ENCODE results near the gene LRRC70.

LRRC70 gene

DNA sequence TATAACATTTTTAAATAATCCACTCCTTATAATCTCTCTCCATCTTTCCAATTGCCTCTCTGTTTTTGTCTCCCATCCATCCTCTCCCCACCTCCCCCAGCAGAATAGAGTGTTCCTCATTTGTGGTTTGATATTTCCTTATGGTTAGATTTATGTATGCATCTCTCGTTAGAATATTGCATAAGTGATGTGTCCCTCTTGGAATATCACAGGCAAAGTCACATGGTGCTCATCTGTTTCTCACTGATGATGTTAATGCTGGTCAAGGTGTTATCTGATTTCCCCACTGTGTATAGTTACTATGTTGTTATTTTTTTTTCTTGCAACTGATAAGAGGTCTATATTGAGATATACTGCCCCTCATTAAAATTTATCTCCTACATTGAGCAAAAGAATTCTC lies 3.1 kb upstream of the LRRC70 start:
- no peak for DNase-seq

DNA sequence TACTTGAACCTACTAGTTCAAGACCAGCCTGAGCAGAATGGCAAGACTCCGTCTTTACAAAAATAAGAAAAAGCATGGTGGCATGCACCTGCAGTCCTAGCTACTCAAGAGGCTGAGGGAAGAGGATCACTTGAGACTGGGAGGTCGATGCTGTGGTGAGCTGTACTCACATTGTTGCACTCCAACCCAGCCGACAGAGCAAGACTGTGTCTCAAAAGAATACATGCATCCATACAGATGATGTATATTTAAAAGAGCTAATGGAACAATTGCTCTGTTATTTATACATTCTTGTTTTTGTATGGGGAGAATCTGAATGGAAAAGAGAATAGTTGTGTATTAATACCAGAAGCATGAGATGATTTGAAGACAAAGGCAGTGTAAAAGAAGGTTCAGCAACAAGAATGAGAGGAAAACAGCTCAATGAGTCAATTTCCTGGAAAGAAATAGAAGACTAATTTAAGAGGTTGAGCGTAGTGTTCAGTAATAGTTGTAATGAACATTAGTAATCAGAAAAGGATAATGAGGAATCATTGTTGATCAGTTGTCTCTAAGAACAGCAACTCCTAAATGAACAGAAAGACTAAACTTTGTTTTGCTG lies 1.9 kb upstream of the LRRC70 start:
- no peak for DNase-seq

DNA sequence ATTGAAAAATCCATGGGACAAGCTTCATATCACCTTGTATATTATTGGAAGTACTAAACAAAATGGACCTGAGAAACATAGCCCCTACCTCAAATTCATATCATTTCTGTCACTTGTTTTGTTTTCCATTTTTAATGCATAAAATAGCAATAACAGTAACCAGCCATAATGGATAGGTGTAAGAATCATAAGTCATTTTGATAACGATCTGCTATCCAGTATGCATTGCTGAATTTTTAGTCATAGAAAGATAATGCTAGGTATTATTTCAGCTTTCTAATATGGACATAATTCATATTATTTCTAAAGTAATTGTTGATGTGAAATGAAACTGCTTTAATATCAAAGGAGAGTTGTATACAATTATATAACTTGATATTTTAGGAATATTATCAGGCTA lies 1.1 kb upstream of the LRRC70 start:
- DNase-seq, result no peak

DNA sequence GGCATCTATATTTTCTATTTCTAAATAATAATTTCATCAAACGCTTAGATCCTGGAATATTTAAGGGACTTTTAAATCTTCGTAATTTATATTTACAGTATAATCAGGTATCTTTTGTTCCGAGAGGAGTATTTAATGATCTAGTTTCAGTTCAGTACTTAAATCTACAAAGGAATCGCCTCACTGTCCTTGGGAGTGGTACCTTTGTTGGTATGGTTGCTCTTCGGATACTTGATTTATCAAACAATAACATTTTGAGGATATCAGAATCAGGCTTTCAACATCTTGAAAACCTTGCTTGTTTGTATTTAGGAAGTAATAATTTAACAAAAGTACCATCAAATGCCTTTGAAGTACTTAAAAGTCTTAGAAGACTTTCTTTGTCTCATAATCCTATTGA lies 1.1 kb downstream of the LRRC70 start:
- DNase-seq, result no peak

DNA sequence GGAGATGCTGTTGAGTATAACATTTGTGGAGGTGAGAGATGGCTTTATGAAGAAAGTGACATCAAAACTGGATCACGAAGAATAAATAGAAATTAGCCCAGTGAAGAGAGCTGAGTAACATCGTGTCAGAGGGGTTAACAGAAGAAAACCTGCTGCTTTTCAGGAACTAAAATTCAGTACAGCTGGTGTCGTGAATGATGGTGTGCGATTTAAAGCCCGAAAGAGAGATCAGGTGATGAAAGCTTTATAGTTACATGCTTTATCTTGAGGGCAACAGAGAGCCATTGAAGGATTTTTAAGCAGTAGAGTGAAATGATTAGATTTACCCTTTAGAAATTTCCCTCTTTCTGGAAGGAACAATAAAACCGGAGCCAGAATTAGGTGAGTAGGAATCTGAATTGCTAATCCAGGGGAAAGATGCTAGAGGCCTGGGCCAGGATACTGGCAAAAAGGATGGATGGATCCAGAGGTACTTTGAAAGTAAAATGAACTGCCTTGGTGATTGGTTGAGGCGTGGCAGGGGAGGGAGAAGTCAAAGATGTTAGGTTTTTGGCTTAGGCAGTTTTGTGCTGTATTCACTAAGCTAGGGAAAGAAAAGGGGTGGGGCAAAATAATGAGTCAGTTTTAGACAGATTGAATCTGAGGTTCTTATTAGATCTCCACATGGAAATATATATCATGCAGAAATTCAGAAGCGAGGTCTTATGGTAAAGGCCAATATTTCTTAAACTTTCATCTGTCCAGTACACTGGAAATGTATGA lies 3.4 kb downstream of the LRRC70 start:
- no peak for DNase-seq

DNA sequence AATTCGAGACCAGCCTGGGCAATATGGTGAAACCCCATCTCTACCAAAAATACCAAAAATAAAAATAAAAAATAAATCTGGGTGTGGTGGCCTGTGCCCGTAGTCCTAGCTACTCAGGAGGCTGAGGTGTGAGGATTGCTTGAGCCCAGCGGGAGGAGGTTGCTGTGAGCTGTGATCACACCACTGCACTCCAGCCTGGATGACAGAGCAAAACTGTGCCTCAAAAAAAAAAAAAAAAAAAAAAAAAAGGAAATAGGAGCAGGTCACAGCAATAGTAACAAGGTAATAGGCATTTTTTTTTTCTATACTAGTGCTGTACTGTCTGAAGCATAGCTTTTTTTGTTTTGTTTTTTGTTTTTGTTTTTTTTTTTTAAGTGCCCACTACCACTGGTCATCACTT lies 5.8 kb downstream of the LRRC70 start:
- DNase-seq, result no peak

DNA sequence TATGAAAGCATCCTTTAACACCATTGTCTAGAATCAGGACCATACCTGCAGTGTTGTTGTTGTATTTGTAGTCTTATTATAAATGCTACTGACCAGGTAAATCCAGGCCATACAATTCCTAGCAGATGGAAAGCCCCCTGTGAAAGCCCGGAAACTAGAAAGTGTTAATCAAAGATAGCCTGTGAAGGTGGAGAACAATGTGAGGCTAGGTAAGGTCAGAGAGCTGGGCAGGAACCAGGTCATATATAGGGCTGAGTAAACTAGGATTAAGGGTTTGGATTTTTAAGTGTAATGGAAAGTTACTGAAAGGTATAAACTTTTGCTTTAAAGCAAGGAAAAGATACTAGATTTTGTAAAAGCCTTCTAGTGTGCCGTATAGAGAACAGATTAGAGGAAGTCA lies 6.7 kb downstream of the LRRC70 start:
- no peak for DNase-seq

DNA sequence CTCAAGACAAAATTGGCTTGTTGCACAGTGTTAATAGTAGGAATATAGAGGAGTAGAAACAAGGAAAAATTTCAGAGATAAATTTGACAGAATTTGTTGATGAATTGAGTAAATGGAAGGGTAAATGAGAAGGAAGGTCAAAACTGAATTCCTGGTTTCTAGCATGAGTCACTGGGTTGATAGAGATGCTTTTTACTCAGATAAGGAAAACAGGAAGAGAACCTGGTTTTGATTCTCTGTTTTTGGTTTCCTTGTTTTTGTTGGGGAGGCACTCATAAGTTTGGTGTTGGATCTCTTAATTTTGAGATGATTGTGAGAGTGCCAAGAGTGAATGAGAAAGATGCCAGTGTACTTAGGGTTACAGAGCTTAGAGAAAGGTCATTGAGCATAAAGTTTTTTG lies 7.1 kb downstream of the LRRC70 start:
- DNase-seq, result no peak

DNA sequence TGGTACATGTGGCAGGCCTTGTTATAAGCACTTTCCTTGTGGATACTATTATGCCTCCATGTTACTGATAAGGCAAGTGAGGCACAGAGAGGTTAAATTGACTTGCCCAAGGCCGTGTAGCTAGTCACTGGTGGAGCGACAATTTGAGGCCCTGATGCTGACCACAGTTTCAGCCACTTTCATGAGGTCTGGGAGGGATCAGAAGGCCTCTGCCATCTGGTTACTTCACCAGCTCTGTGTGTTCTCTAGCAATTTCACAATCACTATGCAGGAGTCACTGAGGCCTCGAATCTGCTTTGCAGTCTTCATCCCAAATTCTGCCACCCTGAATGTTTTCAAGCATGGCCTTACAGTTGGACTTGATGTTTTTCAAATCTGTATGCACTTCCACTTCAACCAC lies 9.1 kb downstream of the LRRC70 start:
- no peak for DNase-seq

DNA sequence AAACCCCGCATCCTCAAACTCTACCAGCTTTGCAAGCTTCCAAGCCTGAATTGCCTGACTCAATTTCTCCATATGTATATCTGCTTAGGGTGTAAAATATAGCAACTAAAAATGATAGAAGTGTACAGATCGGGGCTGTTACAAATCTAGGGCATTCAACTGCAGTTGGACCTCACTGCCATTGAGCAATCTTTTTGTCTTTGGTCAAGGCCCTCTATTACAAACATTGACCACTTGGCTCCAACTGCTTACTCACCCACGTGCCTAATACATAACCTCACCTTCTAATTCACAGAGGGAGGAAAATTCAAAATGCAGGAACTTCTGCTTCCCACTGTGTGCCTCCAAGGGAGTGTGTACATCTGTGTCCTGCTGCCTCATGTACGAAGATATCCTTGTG lies 10.0 kb downstream of the LRRC70 start:
- no peak for DNase-seq

- no peak for DNase-seq
Observed at GRCh38 chr5:62589504-62589903, 10.9 kb downstream of the LRRC70 start.

- no peak for DNase-seq
Observed at GRCh38 chr5:62590387-62590786, 11.8 kb downstream of the LRRC70 start.

DNA sequence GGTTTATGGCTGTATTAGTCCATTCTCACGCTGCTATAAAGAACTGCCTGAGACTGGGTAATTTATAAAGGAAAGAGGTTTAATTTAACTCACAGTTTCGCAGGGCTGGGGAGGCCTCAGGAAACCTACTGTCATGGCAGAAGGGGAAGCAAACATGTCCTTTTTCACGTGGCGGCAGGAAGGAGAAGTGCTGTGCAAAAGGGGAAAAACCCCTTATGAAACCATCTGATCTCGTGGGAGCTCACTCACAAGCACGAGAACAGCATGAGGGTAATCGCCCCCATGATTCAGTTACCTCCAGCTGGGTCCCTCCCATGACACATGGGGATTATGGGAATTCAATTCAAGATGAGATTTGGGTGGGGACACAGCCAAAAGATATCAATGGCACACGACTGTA lies 13.9 kb downstream of the LRRC70 start:
- no peak for DNase-seq

DNA sequence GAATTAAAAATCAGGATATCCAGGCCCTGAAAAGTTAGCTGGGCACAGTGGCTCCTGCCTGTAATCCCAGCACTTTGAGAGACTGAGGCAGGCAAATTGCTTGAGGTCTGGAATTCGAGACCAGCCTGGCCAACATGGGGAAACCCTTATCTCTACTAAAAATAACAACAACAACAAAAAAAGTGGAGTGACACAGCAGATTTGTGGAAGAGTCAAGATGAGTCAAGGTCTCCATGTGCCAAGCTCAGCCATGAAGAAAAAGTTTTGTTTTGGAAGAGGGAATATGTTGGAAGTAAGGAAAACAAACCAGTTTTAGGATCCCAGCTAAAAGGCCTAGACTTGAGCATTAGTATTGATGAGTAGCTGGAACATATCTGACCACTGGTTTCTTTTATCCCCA lies 14.7 kb downstream of the LRRC70 start:
- no peak for DNase-seq

GRCh38 chr5:62594364-62594984 lies 15.9 kb downstream of the LRRC70 start:
- no peak for DNase-seq

- DNase-seq, result no peak
Observed at GRCh38 chr5:62596096-62596495, 17.5 kb downstream of the LRRC70 start.

GRCh38 chr5:62596691-62597090 lies 18.1 kb downstream of the LRRC70 start:
- no peak for DNase-seq

DNA sequence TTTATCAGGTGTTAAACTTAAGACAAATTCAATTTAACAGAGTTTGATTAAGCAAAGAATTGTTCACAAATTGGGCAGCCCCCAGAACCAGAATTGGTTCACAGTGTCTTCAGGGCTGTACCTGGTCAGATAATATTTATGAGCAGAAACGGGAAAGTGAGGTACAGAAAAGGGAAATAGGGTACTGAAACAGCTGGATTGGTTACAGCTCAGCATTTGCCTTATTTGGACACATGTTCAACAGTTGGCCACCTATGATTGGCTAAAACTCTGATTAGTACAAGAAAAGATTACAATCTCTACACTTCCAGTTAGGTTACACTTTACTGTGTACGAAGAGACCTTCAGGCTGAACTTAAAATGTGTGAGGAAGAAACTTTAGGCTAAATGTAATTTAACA lies 18.7 kb downstream of the LRRC70 start:
- DNase-seq, result no peak

GRCh38 chr5:62600560-62601252 lies 22.1 kb downstream of the LRRC70 start:
- DNase-seq, result no peak

GRCh38 chr5:62603934-62604333 lies 25.3 kb downstream of the LRRC70 start:
- no peak for DNase-seq

DNA sequence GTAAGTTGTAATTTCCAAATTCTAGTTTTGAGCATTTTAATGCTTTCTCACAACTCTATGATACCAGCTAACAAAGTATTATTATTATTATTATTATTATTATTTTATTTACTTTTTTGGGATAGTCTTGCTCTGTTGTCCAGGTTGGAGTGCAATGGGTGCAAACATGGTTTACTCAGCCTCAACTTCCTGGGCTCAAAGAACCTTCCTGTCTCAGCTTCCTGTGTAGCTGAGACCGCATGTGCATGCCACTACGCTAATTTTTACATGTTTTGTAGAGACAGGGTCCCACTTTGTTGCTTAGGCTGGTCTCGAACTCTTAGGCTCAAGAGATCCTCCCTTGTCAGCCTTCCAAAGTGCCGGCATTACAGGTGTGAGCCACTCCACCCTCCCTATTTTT lies 27.0 kb downstream of the LRRC70 start:
- DNase-seq, result no peak

- DNase-seq, result no peak
Observed at GRCh38 chr5:62606878-62607277, 28.3 kb downstream of the LRRC70 start.

- no peak for DNase-seq
Observed at GRCh38 chr5:62607615-62608014, 29.0 kb downstream of the LRRC70 start.
